Panc1 (cell line): ENCODE data around the gene CHAC1. TPM values are rescaled to one million over a fixed set of nuclear protein-coding genes. Genes with fewer than 3 reads are reported as not detected.

Experiments
- ATAC-seq: fragments of 200-7000 bp; cut with Tn5 transposase; 2 replicates; pipeline ENCODE4 v1.9.1; 2020; ENCODE audit warnings: mild to moderate bottlenecking, moderate library complexity
- BruUV-seq: library from RNA; stranded (reverse); fragments of 400-500 nt; replicated peaks from 2 replicates; lab custom pipeline; 2021; lab: Mats Ljungman, UMichigan
- CTCF ChIA-PET: fragments of 300-600 bp; sonication (Branson Sonifier 250); formaldehyde crosslinking; loops from one replicate; lab custom pipeline; 2022; ENCODE audit warnings: antibody characterized with exemption; lab: Charles Lee
- POLR2A ChIA-PET: fragments of 300-600 bp; sonication (Branson Sonifier 250); formaldehyde crosslinking; loops from one replicate; lab custom pipeline; 2022; ENCODE audit warnings: antibody characterized with exemption; lab: Charles Lee
- DNase-seq: peaks from one replicate; pipeline ENCODE4 v3.0.0-alpha.2; 2010; ENCODE audit warnings: low read depth, low spot score
- H3K27ac ChIP-seq: 2 replicates; pipeline ENCODE4 v1.5.1; 2011; ENCODE audit warnings: mild to moderate bottlenecking, low read length, inconsistent platforms
- H3K27me3 ChIP-seq: fragments of 200-500 bp; sonication (Bioruptor generic); 2 replicates; pipeline ENCODE4 v1.6.0; 2014; ENCODE audit warnings: low read length, inconsistent platforms; ENCODE audit not compliant: control insufficient read depth, insufficient read depth
- H3K36me3 ChIP-seq: fragments of 200-500 bp; sonication (Bioruptor generic); 2 replicates; pipeline ENCODE4 v1.5.1; 2014; ENCODE audit warnings: inconsistent platforms, mild to moderate bottlenecking, low read length, moderate library complexity; ENCODE audit not compliant: control insufficient read depth, insufficient read depth
- H3K4me1 ChIP-seq: 2 replicates; pipeline ENCODE4 v1.5.1; 2011; ENCODE audit warnings: inconsistent platforms, mild to moderate bottlenecking, low read length, moderate library complexity; ENCODE audit not compliant: control insufficient read depth, insufficient read depth
- H3K4me3 ChIP-seq, 2 experiments: 2 replicates each; pipeline ENCODE4 v1.5.1; 2011 to 2012; ENCODE audit warnings: low read depth in 2 of 2, low read length in 2 of 2, mild to moderate bottlenecking in 2 of 2, inconsistent platforms in 1 of 2, moderate library complexity in 1 of 2
- H3K9me3 ChIP-seq: fragments of 200-500 bp; sonication (Bioruptor generic); 2 replicates; pipeline ENCODE4 v1.5.1; 2014; ENCODE audit warnings: low read depth, mild to moderate bottlenecking, inconsistent platforms, low read length, moderate library complexity; ENCODE audit not compliant: control insufficient read depth, insufficient read depth
- POLR2AphosphoS5 ChIP-seq: IDR thresholded peaks from 2 replicates; pipeline ENCODE4 v1.6.1; 2012; ENCODE audit warnings: mild to moderate bottlenecking, low read depth, low read length, moderate library complexity
- SIN3A ChIP-seq: IDR thresholded peaks from 2 replicates; pipeline ENCODE4 v1.6.1; 2012; ENCODE audit warnings: low read depth, mild to moderate bottlenecking, low read length, moderate library complexity, borderline replicate concordance; ENCODE audit not compliant: insufficient read depth
- TCF7L2 ChIP-seq: IDR thresholded peaks from 2 replicates; pipeline ENCODE4 v1.6.1; 2011; ENCODE audit warnings: mild to moderate bottlenecking, low read depth, low read length, inconsistent platforms
- in situ Hi-C: cut with HindIII; loops from 2 replicates; pipeline ENCODE4 v1.10.0; 2016; ENCODE audit warnings: low sequenced_read_pairs, low pct_unique_long_range_greater_than_20kb
- intact Hi-C: fragments of 100-400 bp; cut with micrococcal nuclease; formaldehyde crosslinking; loops from one replicate; pipeline ENCODE4 v1.10.0; 2022; ENCODE audit not compliant: unreplicated experiment
- total RNA-seq: library from RNA; stranded (reverse); gene quantifications from one replicate; pipeline ENCODE4 v1.2.1, GENCODE V29; 2021; ENCODE audit not compliant: unreplicated experiment
- TF ChIP-seq, protein P1 (sequence below): fragments of 450-650 bp; IDR thresholded peaks from 2 replicates; pipeline ENCODE4 v1.5.1; 2017; ENCODE audit warnings: mild to moderate bottlenecking
- TF ChIP-seq, protein P2 (sequence below), 2 experiments: IDR thresholded peaks; 2 replicates each; pipeline ENCODE4 v1.6.1; 2011 to 2012; ENCODE audit warnings: low read depth in 2 of 2, control low read depth in 1 of 2, low read length in 1 of 2, mild to moderate bottlenecking in 1 of 2, moderate library complexity in 1 of 2; ENCODE audit not compliant: insufficient read depth in 1 of 2

Gene CHAC1
- total RNA-seq, 1 experiment from 2014 or later: 15.5 TPM

GRCh38 chr15:40915116-40915661 is 38.1 kb upstream of the CHAC1 start:
- H3K4me1 ChIP-seq: no peaks in the 10 kb centered on the region
- no peaks in the 10 kb centered on the region for H3K36me3 ChIP-seq
- no peak overlapping the region for H3K4me3 ChIP-seq
- H3K27ac ChIP-seq: no peak overlapping the region
- intact Hi-C loops (no loop called here), in situ Hi-C loops (no loop called here)
- H3K9me3 ChIP-seq: no peaks in the 10 kb centered on the region
- no peak for DNase-seq
- BruUV-seq: no TSS peak
- no peak for TF ChIP-seq TCF7L2
- TF ChIP-seq, protein P1, sequence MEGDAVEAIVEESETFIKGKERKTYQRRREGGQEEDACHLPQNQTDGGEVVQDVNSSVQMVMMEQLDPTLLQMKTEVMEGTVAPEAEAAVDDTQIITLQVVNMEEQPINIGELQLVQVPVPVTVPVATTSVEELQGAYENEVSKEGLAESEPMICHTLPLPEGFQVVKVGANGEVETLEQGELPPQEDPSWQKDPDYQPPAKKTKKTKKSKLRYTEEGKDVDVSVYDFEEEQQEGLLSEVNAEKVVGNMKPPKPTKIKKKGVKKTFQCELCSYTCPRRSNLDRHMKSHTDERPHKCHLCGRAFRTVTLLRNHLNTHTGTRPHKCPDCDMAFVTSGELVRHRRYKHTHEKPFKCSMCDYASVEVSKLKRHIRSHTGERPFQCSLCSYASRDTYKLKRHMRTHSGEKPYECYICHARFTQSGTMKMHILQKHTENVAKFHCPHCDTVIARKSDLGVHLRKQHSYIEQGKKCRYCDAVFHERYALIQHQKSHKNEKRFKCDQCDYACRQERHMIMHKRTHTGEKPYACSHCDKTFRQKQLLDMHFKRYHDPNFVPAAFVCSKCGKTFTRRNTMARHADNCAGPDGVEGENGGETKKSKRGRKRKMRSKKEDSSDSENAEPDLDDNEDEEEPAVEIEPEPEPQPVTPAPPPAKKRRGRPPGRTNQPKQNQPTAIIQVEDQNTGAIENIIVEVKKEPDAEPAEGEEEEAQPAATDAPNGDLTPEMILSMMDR: no peak
- no peak for TF ChIP-seq SIN3A
- TF ChIP-seq, protein P2, sequence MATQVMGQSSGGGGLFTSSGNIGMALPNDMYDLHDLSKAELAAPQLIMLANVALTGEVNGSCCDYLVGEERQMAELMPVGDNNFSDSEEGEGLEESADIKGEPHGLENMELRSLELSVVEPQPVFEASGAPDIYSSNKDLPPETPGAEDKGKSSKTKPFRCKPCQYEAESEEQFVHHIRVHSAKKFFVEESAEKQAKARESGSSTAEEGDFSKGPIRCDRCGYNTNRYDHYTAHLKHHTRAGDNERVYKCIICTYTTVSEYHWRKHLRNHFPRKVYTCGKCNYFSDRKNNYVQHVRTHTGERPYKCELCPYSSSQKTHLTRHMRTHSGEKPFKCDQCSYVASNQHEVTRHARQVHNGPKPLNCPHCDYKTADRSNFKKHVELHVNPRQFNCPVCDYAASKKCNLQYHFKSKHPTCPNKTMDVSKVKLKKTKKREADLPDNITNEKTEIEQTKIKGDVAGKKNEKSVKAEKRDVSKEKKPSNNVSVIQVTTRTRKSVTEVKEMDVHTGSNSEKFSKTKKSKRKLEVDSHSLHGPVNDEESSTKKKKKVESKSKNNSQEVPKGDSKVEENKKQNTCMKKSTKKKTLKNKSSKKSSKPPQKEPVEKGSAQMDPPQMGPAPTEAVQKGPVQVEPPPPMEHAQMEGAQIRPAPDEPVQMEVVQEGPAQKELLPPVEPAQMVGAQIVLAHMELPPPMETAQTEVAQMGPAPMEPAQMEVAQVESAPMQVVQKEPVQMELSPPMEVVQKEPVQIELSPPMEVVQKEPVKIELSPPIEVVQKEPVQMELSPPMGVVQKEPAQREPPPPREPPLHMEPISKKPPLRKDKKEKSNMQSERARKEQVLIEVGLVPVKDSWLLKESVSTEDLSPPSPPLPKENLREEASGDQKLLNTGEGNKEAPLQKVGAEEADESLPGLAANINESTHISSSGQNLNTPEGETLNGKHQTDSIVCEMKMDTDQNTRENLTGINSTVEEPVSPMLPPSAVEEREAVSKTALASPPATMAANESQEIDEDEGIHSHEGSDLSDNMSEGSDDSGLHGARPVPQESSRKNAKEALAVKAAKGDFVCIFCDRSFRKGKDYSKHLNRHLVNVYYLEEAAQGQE (IDR thresholded peaks at IDR 0.05; ENCODE audit: insufficient read depth in 1 of 2, low read depth in 2 of 2, low read length in 1 of 2): no peak
- TF ChIP-seq POLR2AphosphoS5: no peak
- no peaks in the 10 kb centered on the region for H3K27me3 ChIP-seq
- no peak for ATAC-seq
- CTCF ChIA-PET: interaction anchor here (0.6 kb wide), 1 partner anchor 277 kb away, joined by 3 read pairs; no protein-coding TSS in a partner anchor
- POLR2A ChIA-PET: interaction anchor here (0.6 kb wide), 1 partner anchor 183 kb away, joined by 5 read pairs; no protein-coding TSS in a partner anchor

GRCh38 chr15:40915679-40916078 is 37.6 kb upstream of the CHAC1 start:
- intact Hi-C loops: no loop called here
- no TSS peak for BruUV-seq
- TF ChIP-seq POLR2AphosphoS5 (no peak), SIN3A (no peak), TCF7L2 (no peak)
- TF ChIP-seq, protein P2 (IDR thresholded peaks at IDR 0.05; ENCODE audit: insufficient read depth in 1 of 2, low read depth in 2 of 2, low read length in 1 of 2): no peak
- TF ChIP-seq, protein P1: no peak
- H3K9me3 ChIP-seq: no peaks in the 10 kb centered on the region
- DNase-seq (no peak), ATAC-seq (no peak)
- H3K4me3 ChIP-seq: no peak overlapping the region
- in situ Hi-C loops: no loop called here
- no peak overlapping the region for H3K27ac ChIP-seq
- no peaks in the 10 kb centered on the region for H3K4me1 ChIP-seq
- no peaks in the 10 kb centered on the region for H3K27me3 ChIP-seq
- H3K36me3 ChIP-seq: no peaks in the 10 kb centered on the region
- CTCF ChIA-PET: interaction anchor here (0.7 kb wide), 1 partner anchor 15 kb away, joined by 12 read pairs; no protein-coding TSS in a partner anchor
- POLR2A ChIA-PET: no interaction called here
